DND-41 (cell line): ENCODE data around the gene RIIAD1.

Experiments used
- ATAC-seq: fragments of 200-7000 bp; cut with Tn5 transposase; 3 replicates; pipeline ENCODE4 v1.9.1; 2021; ENCODE audit warnings: low read depth; ENCODE audit not compliant: insufficient read depth
- DNase-seq: peaks from one replicate; pipeline ENCODE4 v3.0.0-alpha.2; 2020
- H2AFZ ChIP-seq: 2 replicates; pipeline ENCODE4 v1.6.0; 2012; ENCODE audit warnings: low read depth, low read length
- H3K27ac ChIP-seq: 2 replicates; pipeline ENCODE4 v1.5.1; 2012; ENCODE audit warnings: low read length, inconsistent platforms
- H3K27me3 ChIP-seq: fragments of 200-600 bp; sonication (generic); 2 replicates; pipeline ENCODE4 v1.6.0; 2012; ENCODE audit warnings: low read length, mild to moderate bottlenecking, inconsistent platforms; ENCODE audit not compliant: insufficient read depth, poor library complexity
- H3K36me3 ChIP-seq: 2 replicates; pipeline ENCODE4 v1.5.1; 2012; ENCODE audit warnings: low read length, inconsistent platforms; ENCODE audit not compliant: insufficient read depth
- H3K4me1 ChIP-seq: 2 replicates; pipeline ENCODE4 v1.5.1; 2012; ENCODE audit warnings: mild to moderate bottlenecking, low read length; ENCODE audit not compliant: insufficient read depth
- H3K4me2 ChIP-seq: 2 replicates; pipeline ENCODE4 v1.6.0; 2012; ENCODE audit warnings: mild to moderate bottlenecking, moderate library complexity, low read length, inconsistent platforms; ENCODE audit not compliant: insufficient read depth
- H3K4me3 ChIP-seq, 2 experiments: fragments of 200-600 bp in 1 of 2; shearing (Covaris generic) in 1 of 2; 2 replicates each; pipeline ENCODE4 v1.5.1; 2012 to 2016; ENCODE audit warnings: inconsistent platforms in 2 of 2, low read length in 2 of 2, mild to moderate bottlenecking in 2 of 2, low read depth in 1 of 2, moderate library complexity in 1 of 2
- H3K79me2 ChIP-seq: 2 replicates; pipeline ENCODE4 v1.6.0; 2012; ENCODE audit warnings: low read length, inconsistent platforms; ENCODE audit not compliant: insufficient read depth
- H3K9ac ChIP-seq: 2 replicates; pipeline ENCODE4 v1.6.0; 2012; ENCODE audit warnings: low read depth, mild to moderate bottlenecking, inconsistent platforms, low read length, moderate library complexity
- H3K9me3 ChIP-seq: 2 replicates; pipeline ENCODE4 v1.5.1; 2012; ENCODE audit warnings: low read length, moderate library complexity, mild to moderate bottlenecking, inconsistent platforms; ENCODE audit not compliant: insufficient read depth, severe bottlenecking
- H4K20me1 ChIP-seq: 2 replicates; pipeline ENCODE4 v1.6.0; 2012; ENCODE audit warnings: low read length; ENCODE audit not compliant: insufficient read depth
- EZH2 ChIP-seq: IDR thresholded peaks from 3 replicates; pipeline ENCODE4 v1.6.1; 2012; ENCODE audit warnings: borderline replicate concordance, low read depth, mild to moderate bottlenecking, moderate library complexity, low read length, inconsistent platforms; ENCODE audit not compliant: severe bottlenecking
- TF ChIP-seq, protein P1 (sequence below): IDR thresholded peaks from 2 replicates; pipeline ENCODE4 v1.5.1; 2012; ENCODE audit warnings: borderline replicate concordance, low read length, moderate library complexity, mild to moderate bottlenecking; ENCODE audit not compliant: poor library complexity, severe bottlenecking; ENCODE audit errors: extremely low read depth

RIIAD1 gene

GRCh38 chr1:151741516-151741915 is 20.2 kb downstream of the RIIAD1 start:
- Histone ChIP-seq H3K4me3 (no peak overlapping the region), H3K9me3 (peaks cover 12% of the 10 kb centered on the region), H3K4me1 (no peaks in the 10 kb centered on the region), H3K4me2 (no peak overlapping the region), H3K36me3 (no peaks in the 10 kb centered on the region), H3K79me2 (no peaks in the 10 kb centered on the region), H3K27me3 (peaks cover 8% of the 10 kb centered on the region), H4K20me1 (no peaks in the 10 kb centered on the region), H3K27ac (no peak overlapping the region), H2AFZ (no peak overlapping the region), H3K9ac (no peak overlapping the region)
- ATAC-seq (no peak), DNase-seq (no peak)
- TF ChIP-seq, protein P1, sequence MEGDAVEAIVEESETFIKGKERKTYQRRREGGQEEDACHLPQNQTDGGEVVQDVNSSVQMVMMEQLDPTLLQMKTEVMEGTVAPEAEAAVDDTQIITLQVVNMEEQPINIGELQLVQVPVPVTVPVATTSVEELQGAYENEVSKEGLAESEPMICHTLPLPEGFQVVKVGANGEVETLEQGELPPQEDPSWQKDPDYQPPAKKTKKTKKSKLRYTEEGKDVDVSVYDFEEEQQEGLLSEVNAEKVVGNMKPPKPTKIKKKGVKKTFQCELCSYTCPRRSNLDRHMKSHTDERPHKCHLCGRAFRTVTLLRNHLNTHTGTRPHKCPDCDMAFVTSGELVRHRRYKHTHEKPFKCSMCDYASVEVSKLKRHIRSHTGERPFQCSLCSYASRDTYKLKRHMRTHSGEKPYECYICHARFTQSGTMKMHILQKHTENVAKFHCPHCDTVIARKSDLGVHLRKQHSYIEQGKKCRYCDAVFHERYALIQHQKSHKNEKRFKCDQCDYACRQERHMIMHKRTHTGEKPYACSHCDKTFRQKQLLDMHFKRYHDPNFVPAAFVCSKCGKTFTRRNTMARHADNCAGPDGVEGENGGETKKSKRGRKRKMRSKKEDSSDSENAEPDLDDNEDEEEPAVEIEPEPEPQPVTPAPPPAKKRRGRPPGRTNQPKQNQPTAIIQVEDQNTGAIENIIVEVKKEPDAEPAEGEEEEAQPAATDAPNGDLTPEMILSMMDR: no peak
- TF ChIP-seq EZH2: no peak

DNA sequence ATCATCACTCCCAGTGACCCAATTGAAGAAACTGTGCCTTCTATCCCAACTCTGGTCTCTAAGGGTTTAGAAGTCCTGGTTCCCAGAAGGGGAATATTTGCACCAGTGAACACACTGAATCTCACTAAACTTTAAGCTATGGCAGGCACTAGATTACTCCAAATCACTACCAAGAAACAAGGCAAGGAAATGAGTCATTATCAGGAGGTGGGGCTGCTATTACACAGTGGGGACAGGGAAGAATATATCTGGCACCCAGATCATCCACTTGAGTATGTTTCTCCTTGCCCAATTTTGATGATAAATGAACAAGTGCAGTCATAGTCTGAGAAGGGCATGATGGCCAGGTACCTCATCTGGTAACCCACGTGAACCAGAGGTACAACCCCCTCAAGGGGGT is 35.0 kb downstream of the RIIAD1 start:
- ATAC-seq: no peak
- DNase-seq: no peak

GRCh38 chr1:151759241-151759640 is 37.9 kb downstream of the RIIAD1 start:
- H3K9ac ChIP-seq: no peak overlapping the region
- no peaks in the 10 kb centered on the region for H3K9me3 ChIP-seq
- no peaks in the 10 kb centered on the region for H4K20me1 ChIP-seq
- TF ChIP-seq, protein P1: no peak
- no peak for TF ChIP-seq EZH2
- peaks cover 27% of the 10 kb centered on the region for H3K79me2 ChIP-seq
- H3K27ac ChIP-seq: no peak overlapping the region
- no peak overlapping the region for H2AFZ ChIP-seq
- H3K4me1 ChIP-seq: peaks cover 21% of the 10 kb centered on the region
- H3K27me3 ChIP-seq: no peaks in the 10 kb centered on the region
- peaks cover 51% of the 10 kb centered on the region for H3K36me3 ChIP-seq
- no peak overlapping the region for H3K4me3 ChIP-seq
- ATAC-seq (no peak), DNase-seq (no peak)
- H3K4me2 ChIP-seq: no peak overlapping the region

More for the DNA sequence above, 35.0 kb downstream of the RIIAD1 start:
- Histone ChIP-seq H3K9ac (no peak overlapping the region), H2AFZ (no peak overlapping the region), H4K20me1 (no peaks in the 10 kb centered on the region), H3K9me3 (no peaks in the 10 kb centered on the region), H3K27ac (no peak overlapping the region), H3K27me3 (no peaks in the 10 kb centered on the region), H3K36me3 (peaks cover 40% of the 10 kb centered on the region), H3K4me1 (no peaks in the 10 kb centered on the region), H3K79me2 (no peaks in the 10 kb centered on the region), H3K4me2 (no peak overlapping the region), H3K4me3 (no peak overlapping the region)
- no peak for TF ChIP-seq EZH2
- TF ChIP-seq, protein P1: no peak
